Colon (tissue), 2 donors: ENCODE measurements around the gene ADAMTS20.
"Not testable (repeated sequence)": the region's sequence is repeated elsewhere in the genome, so short reads cannot be mapped to it uniquely, and the experiment has no call there.

Experiments
- FAIRE-seq: peaks from 2 replicates; lab custom pipeline; 2012; peaks lifted over from hg19 to GRCh38; lab: Jason Lieb, UNC
- donor health status: control.
- donor health status: control.

The ADAMTS20 gene

GRCh38 chr12:43551971-43552559, at the start of gene ADAMTS20:
ADAMTS20 (minus strand) TSS chr12:43552203; CDS start chr12:43551921, 282 bp downstream.
- FAIRE-seq, result no peak

- FAIRE-seq, result no peak
Measured at GRCh38 chr12:43599708-43600107, 47.7 kb upstream of the ADAMTS20 start.

GRCh38 chr12:43599066-43599465, 47.1 kb upstream of the ADAMTS20 start:
- no peak for FAIRE-seq

- no peak for FAIRE-seq
Measured at GRCh38 chr12:43590307-43590706, 38.3 kb upstream of the ADAMTS20 start.

- no peak for FAIRE-seq
Measured at GRCh38 chr12:43586646-43587245, 34.7 kb upstream of the ADAMTS20 start.

- FAIRE-seq, result no peak
Measured at GRCh38 chr12:43585676-43586075, 33.7 kb upstream of the ADAMTS20 start.

- no peak for FAIRE-seq
Measured at GRCh38 chr12:43580601-43581000, 28.6 kb upstream of the ADAMTS20 start.

GRCh38 chr12:43579206-43579605, 27.2 kb upstream of the ADAMTS20 start:
- FAIRE-seq, result no peak

- no peak for FAIRE-seq
Measured at GRCh38 chr12:43578782-43579181, 26.8 kb upstream of the ADAMTS20 start.

GRCh38 chr12:43577381-43577780, 25.4 kb upstream of the ADAMTS20 start:
- no peak for FAIRE-seq

- no peak for FAIRE-seq
Measured at GRCh38 chr12:43576162-43576561, 24.2 kb upstream of the ADAMTS20 start.

- no peak for FAIRE-seq
Measured at GRCh38 chr12:43571885-43572284, 19.9 kb upstream of the ADAMTS20 start.

- FAIRE-seq, result no peak
Measured at GRCh38 chr12:43556057-43556456, 4.1 kb upstream of the ADAMTS20 start.

- FAIRE-seq, result no peak
Measured at GRCh38 chr12:43551279-43551970, 578 bp downstream of the ADAMTS20 start.

- FAIRE-seq, result no peak
Measured at GRCh38 chr12:43550831-43551271, 1.2 kb downstream of the ADAMTS20 start.

- no peak for FAIRE-seq
Measured at GRCh38 chr12:43544703-43545102, 7.3 kb downstream of the ADAMTS20 start.

- FAIRE-seq, result no peak
Measured at GRCh38 chr12:43540470-43540869, 11.5 kb downstream of the ADAMTS20 start.

GRCh38 chr12:43537675-43538074, 14.3 kb downstream of the ADAMTS20 start:
- not testable (repeated sequence) for FAIRE-seq

- FAIRE-seq, result no peak
Measured at GRCh38 chr12:43516045-43516444, 36.0 kb downstream of the ADAMTS20 start.

- no peak for FAIRE-seq
Measured at GRCh38 chr12:43501703-43502102, 50.3 kb downstream of the ADAMTS20 start.

GRCh38 chr12:43493261-43493797, 58.7 kb downstream of the ADAMTS20 start:
- FAIRE-seq, result no peak

- no peak for FAIRE-seq
Measured at GRCh38 chr12:43482311-43483085, 69.5 kb downstream of the ADAMTS20 start.
